VCaP (cell line): Measurements from ENCODE around the gene CHD9NB.

Experiments used
- H3K27ac ChIP-seq: fragments of 450-650 bp; 2 replicates; pipeline ENCODE4 v1.5.1; 2017
- TF ChIP-seq, protein P1 (sequence below): fragments of 450-650 bp; conservative IDR thresholded peaks from 2 replicates; pipeline ENCODE4 v1.5.1; 2017; ENCODE audit warnings: mild to moderate bottlenecking, moderate library complexity

CHD9NB gene

DNA sequence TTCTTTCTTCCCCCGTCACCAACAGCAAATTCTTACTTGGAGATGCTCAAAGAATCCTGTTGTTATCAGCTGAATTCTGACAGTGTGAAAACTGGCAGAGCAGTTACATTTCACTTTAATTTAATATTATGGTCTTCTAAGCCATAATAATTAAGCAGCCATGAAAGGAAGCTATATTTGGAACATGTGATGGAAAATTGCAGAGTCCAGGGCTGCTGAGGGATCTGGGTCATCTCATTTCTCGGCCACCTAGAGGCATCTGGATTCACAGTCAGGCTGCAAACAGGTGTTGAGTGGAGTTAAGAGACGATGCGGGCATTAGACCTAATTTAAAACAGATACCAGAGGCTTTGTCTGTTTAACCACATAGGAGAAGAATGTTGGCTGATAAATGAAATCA, 38.4 kb downstream of the CHD9NB start:
- no peak overlapping the region for H3K27ac ChIP-seq
- TF ChIP-seq, protein P1, sequence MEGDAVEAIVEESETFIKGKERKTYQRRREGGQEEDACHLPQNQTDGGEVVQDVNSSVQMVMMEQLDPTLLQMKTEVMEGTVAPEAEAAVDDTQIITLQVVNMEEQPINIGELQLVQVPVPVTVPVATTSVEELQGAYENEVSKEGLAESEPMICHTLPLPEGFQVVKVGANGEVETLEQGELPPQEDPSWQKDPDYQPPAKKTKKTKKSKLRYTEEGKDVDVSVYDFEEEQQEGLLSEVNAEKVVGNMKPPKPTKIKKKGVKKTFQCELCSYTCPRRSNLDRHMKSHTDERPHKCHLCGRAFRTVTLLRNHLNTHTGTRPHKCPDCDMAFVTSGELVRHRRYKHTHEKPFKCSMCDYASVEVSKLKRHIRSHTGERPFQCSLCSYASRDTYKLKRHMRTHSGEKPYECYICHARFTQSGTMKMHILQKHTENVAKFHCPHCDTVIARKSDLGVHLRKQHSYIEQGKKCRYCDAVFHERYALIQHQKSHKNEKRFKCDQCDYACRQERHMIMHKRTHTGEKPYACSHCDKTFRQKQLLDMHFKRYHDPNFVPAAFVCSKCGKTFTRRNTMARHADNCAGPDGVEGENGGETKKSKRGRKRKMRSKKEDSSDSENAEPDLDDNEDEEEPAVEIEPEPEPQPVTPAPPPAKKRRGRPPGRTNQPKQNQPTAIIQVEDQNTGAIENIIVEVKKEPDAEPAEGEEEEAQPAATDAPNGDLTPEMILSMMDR, result no peak

DNA sequence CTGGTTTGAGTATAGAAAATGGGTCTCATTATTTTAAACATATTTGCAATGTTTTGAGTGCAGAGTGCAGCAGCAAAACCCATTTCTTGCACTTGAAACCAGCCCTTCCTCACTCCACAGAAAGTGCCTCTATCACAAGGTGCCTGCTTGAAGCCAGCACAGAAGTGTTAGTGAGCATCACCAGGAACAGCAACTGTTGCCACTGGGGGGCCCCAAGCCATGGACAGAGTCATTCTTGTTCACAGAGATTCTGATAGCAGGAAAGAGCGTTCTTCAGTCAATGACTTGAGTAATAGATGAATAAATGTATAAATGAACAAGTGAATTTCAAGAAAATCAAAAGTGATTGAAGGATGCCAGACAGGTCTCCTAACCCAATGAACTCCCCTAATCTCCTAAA, 45.6 kb downstream of the CHD9NB start:
- H3K27ac ChIP-seq, result no peak overlapping the region
- TF ChIP-seq, protein P1, result no peak

DNA sequence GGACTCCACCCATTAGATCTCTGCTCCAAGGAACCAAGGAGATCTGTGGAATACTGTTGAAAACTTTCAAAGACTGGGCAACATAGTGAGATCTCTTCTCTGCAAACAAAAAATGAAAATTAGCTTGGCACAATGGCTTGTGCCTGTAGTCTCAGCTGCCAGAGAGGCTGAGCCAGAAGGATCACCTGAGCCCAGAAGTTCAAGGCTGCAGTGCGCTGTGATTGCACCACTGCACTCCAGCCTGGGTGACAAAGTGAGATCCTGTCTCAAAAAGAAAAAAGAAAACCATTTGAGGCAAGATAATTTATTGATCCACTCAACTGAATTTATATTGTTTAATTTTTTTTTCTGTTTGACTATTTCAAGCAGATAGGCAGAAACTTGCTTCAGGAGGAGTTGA, 54.8 kb downstream of the CHD9NB start:
- H3K27ac ChIP-seq, result no peak overlapping the region
- TF ChIP-seq, protein P1, result no peak

DNA sequence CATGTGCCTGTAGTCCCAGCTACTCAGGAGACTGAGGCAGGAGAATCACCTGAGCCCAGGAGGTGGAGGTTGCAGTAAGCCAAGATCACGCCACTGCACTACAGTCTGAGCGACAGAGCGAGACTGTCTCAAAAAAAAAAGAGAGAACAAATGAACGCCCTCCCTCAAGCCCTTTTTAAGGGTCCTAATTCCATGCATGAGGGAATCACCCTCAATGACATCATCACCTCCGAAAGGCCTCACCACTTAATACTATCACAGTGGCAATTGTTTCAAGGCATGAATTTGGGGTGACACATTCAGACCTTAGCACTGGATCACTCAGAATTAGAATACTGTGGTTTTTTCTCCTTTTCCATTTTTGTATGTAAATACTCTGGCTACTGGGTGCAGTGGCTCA, 57.8 kb downstream of the CHD9NB start:
- no peak overlapping the region for H3K27ac ChIP-seq
- TF ChIP-seq, protein P1, result no peak

- TF ChIP-seq, protein P1, result no peak
- H3K27ac ChIP-seq, result no peak overlapping the region
Measured at GRCh38 chr16:52993179-52993578, 59.5 kb downstream of the CHD9NB start.

DNA sequence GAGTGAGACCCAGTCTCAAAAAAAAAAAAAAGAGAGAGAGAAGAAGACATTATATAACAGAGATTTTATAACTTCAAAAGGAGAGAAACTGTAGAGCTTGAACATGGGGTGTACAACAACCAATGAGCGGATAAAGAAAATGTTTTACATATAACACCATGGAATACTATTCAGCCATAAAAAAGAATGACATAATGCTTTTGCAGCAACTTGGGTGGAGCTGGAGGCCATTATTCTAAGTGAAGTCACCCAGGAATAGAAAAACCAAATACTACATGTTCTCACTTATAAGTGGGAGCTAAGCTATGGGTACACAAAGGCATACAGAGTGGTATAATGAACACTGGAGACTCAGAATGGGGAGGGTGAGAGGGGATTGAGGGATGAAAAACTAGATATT, 61.1 kb downstream of the CHD9NB start:
- TF ChIP-seq, protein P1, result no peak
- H3K27ac ChIP-seq, result no peak overlapping the region
